Mucosa of gallbladder (tissue), 1 donor: Measurements from ENCODE around the gene LDLRAD4. TPM values are rescaled to one million over a fixed set of nuclear protein-coding genes. Genes with fewer than 3 reads are reported as not detected.
"Not testable (repeated sequence)": the region's sequence is repeated elsewhere in the genome, so short reads cannot be mapped to it uniquely, and the experiment has no call there.

Experiments
- DNase-seq: peaks from one replicate; pipeline ENCODE4 v3.0.0-alpha.2; 2020; ENCODE audit warnings: low spot score
- total RNA-seq: library from RNA; stranded (reverse); gene quantifications from one replicate; pipeline ENCODE4 v1.2.1, GENCODE V29; 2021
- donor health status: DM: no; HTN: no; CAD: no.

LDLRAD4 gene
- total RNA-seq, 1 donor from 2014 or later, result 51.0 TPM

- DNase-seq, result no peak
Measured at GRCh38 chr18:13485604-13486003, 267.0 kb downstream of the LDLRAD4 start.

- no peak for DNase-seq
Measured at GRCh38 chr18:13486284-13486683, 267.7 kb downstream of the LDLRAD4 start.

GRCh38 chr18:13486686-13487085 is 268.1 kb downstream of the LDLRAD4 start:
- no peak for DNase-seq

GRCh38 chr18:13487237-13487636 is 268.7 kb downstream of the LDLRAD4 start:
- DNase-seq, result no peak

- DNase-seq, result no peak
Measured at GRCh38 chr18:13488281-13488929, 269.8 kb downstream of the LDLRAD4 start.

GRCh38 chr18:13489303-13489702 is 270.7 kb downstream of the LDLRAD4 start:
- DNase-seq, result not testable (repeated sequence)

- no peak for DNase-seq
Measured at GRCh38 chr18:13491138-13491537, 272.6 kb downstream of the LDLRAD4 start.

- no peak for DNase-seq
Measured at GRCh38 chr18:13492314-13492713, 273.8 kb downstream of the LDLRAD4 start.

- no peak for DNase-seq
Measured at GRCh38 chr18:13493079-13493478, 274.5 kb downstream of the LDLRAD4 start.

GRCh38 chr18:13493725-13494124 is 275.2 kb downstream of the LDLRAD4 start:
- no peak for DNase-seq

GRCh38 chr18:13494871-13495445 is 276.4 kb downstream of the LDLRAD4 start:
- DNase-seq, result no peak

- DNase-seq, result no peak
Measured at GRCh38 chr18:13495961-13496360, 277.4 kb downstream of the LDLRAD4 start.

- no peak for DNase-seq
Measured at GRCh38 chr18:13496691-13497281, 278.2 kb downstream of the LDLRAD4 start.

- no peak for DNase-seq
Measured at GRCh38 chr18:13499803-13500202, 281.2 kb downstream of the LDLRAD4 start.

GRCh38 chr18:13500227-13500865 is 281.8 kb downstream of the LDLRAD4 start:
- DNase-seq, result no peak

GRCh38 chr18:13500869-13501542 is 282.4 kb downstream of the LDLRAD4 start:
- DNase-seq, result peak; percentile 59

- no peak for DNase-seq
Measured at GRCh38 chr18:13501543-13501887, 283.0 kb downstream of the LDLRAD4 start.

GRCh38 chr18:13501891-13502290 is 283.3 kb downstream of the LDLRAD4 start:
- DNase-seq, result no peak

- DNase-seq, result no peak
Measured at GRCh38 chr18:13502585-13502984, 284.0 kb downstream of the LDLRAD4 start.

- no peak for DNase-seq
Measured at GRCh38 chr18:13503836-13504235, 285.3 kb downstream of the LDLRAD4 start.

- no peak for DNase-seq
Measured at GRCh38 chr18:13505780-13506345, 287.3 kb downstream of the LDLRAD4 start.

- no peak for DNase-seq
Measured at GRCh38 chr18:13510594-13510993, 292.0 kb downstream of the LDLRAD4 start.
